HG03060 (cell line): ENCODE data around the gene TAS2R41.

Experiments used
- ATAC-seq: cut with Tn5 transposase; IDR thresholded peaks from one replicate; pipeline ENCODE4 v1.9.1; 2021; ENCODE audit warnings: low read depth, moderate number of reproducible peaks; ENCODE audit not compliant: unreplicated experiment

Gene TAS2R41

GRCh38 chr7:143477501-143478150, at the start of gene TAS2R41:
Gene TAS2R41 (plus strand): TSS chr7:143477873. CDS start chr7:143477873, 0 bp downstream.
- no peak for ATAC-seq

- ATAC-seq, result no peak
Measured at GRCh38 chr7:143429770-143430698, 47.6 kb upstream of the TAS2R41 start.

- ATAC-seq, result no peak
Measured at GRCh38 chr7:143431109-143431508, 46.6 kb upstream of the TAS2R41 start.

- no peak for ATAC-seq
Measured at GRCh38 chr7:143433759-143434158, 43.9 kb upstream of the TAS2R41 start.

GRCh38 chr7:143434660-143435059, 43.0 kb upstream of the TAS2R41 start:
- no peak for ATAC-seq

GRCh38 chr7:143435266-143435665, 42.4 kb upstream of the TAS2R41 start:
- ATAC-seq, result no peak

- ATAC-seq, result peak; percentile 79
Measured at GRCh38 chr7:143436325-143436946, 41.2 kb upstream of the TAS2R41 start.

GRCh38 chr7:143437578-143437977, 40.1 kb upstream of the TAS2R41 start:
- no peak for ATAC-seq

GRCh38 chr7:143439866-143440265, 37.8 kb upstream of the TAS2R41 start:
- no peak for ATAC-seq

- no peak for ATAC-seq
Measured at GRCh38 chr7:143443153-143443552, 34.5 kb upstream of the TAS2R41 start, which contains the start of gene TAS2R60. Gene TAS2R60 (plus strand): TSS chr7:143443453. CDS start chr7:143443453, 0 bp downstream.

- no peak for ATAC-seq
Measured at GRCh38 chr7:143444063-143444782, 33.5 kb upstream of the TAS2R41 start.

- ATAC-seq, result no peak
Measured at GRCh38 chr7:143444785-143445184, 32.9 kb upstream of the TAS2R41 start.

- no peak for ATAC-seq
Measured at GRCh38 chr7:143447466-143447865, 30.2 kb upstream of the TAS2R41 start.

- ATAC-seq, result no peak
Measured at GRCh38 chr7:143448429-143448828, 29.2 kb upstream of the TAS2R41 start.

- no peak for ATAC-seq
Measured at GRCh38 chr7:143449793-143450192, 27.9 kb upstream of the TAS2R41 start.

GRCh38 chr7:143451122-143451521, 26.6 kb upstream of the TAS2R41 start:
- ATAC-seq, result no peak

- no peak for ATAC-seq
Measured at GRCh38 chr7:143451746-143452145, 25.9 kb upstream of the TAS2R41 start.

GRCh38 chr7:143452495-143452894, 25.2 kb upstream of the TAS2R41 start:
- ATAC-seq, result no peak

- ATAC-seq, result no peak
Measured at GRCh38 chr7:143454091-143454680, 23.5 kb upstream of the TAS2R41 start.

GRCh38 chr7:143455491-143455890, 22.2 kb upstream of the TAS2R41 start:
- ATAC-seq, result no peak
